Astrocyte of the cerebellum (primary cell): ENCODE results near the gene PPP1R12B.

Experiments used
- DNase-seq: peaks from one replicate; pipeline ENCODE4 v3.0.0-alpha.2; 2011; ENCODE audit warnings: low read depth
- H3K4me3 ChIP-seq: 2 replicates; pipeline ENCODE4 v1.5.1; 2011; ENCODE audit warnings: mild to moderate bottlenecking, low read depth, low read length, moderate library complexity
- in situ Hi-C: cut with HindIII; loops from 2 replicates; pipeline ENCODE4 v1.10.0; 2017; ENCODE audit warnings: low sequenced_read_pairs
- TF ChIP-seq, protein P1 (sequence below): IDR thresholded peaks from 2 replicates; pipeline ENCODE4 v1.5.1; 2012; ENCODE audit warnings: low read length, low read depth, moderate library complexity, mild to moderate bottlenecking; ENCODE audit errors: missing control alignments

PPP1R12B gene

GRCh38 chr1:202584707-202585589 lies 236.4 kb downstream of the PPP1R12B start:
- in situ Hi-C loops, result no loop called here
- H3K4me3 ChIP-seq, result no peak overlapping the region
- TF ChIP-seq, protein P1, sequence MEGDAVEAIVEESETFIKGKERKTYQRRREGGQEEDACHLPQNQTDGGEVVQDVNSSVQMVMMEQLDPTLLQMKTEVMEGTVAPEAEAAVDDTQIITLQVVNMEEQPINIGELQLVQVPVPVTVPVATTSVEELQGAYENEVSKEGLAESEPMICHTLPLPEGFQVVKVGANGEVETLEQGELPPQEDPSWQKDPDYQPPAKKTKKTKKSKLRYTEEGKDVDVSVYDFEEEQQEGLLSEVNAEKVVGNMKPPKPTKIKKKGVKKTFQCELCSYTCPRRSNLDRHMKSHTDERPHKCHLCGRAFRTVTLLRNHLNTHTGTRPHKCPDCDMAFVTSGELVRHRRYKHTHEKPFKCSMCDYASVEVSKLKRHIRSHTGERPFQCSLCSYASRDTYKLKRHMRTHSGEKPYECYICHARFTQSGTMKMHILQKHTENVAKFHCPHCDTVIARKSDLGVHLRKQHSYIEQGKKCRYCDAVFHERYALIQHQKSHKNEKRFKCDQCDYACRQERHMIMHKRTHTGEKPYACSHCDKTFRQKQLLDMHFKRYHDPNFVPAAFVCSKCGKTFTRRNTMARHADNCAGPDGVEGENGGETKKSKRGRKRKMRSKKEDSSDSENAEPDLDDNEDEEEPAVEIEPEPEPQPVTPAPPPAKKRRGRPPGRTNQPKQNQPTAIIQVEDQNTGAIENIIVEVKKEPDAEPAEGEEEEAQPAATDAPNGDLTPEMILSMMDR, result no peak
- no peak for DNase-seq

DNA sequence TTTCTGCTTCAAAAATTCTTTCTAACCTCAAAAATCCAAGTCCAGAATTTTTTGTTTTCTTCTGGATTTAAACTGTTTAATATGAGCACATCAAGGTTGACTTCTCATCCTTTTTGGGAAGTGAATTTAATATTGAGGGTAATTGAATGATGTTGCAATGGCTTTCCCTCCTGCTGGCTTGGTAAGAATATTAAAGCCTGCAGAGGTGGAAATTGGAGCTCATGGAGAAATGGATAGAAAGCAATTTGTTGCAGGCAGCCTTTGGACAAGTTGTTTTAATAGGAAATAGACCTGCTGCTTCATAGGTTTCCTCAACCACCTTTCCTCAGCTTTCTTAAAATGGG lies 237.1 kb downstream of the PPP1R12B start:
- peak; percentile 51 for DNase-seq
- H3K4me3 ChIP-seq, result no peak overlapping the region
- in situ Hi-C loops, result no loop called here
- TF ChIP-seq, protein P1, result no peak

GRCh38 chr1:202586018-202586821 lies 237.7 kb downstream of the PPP1R12B start:
- in situ Hi-C loops, result no loop called here
- no peak overlapping the region for H3K4me3 ChIP-seq
- DNase-seq, result no peak
- TF ChIP-seq, protein P1, result no peak

GRCh38 chr1:202586871-202587270 lies 238.4 kb downstream of the PPP1R12B start:
- no peak for DNase-seq
- TF ChIP-seq, protein P1, result no peak
- H3K4me3 ChIP-seq, result no peak overlapping the region
- in situ Hi-C loops, result no loop called here

GRCh38 chr1:202587859-202588485 lies 239.5 kb downstream of the PPP1R12B start:
- H3K4me3 ChIP-seq, result no peak overlapping the region
- no peak for DNase-seq
- TF ChIP-seq, protein P1, result no peak
- in situ Hi-C loops, result no loop called here

- H3K4me3 ChIP-seq, result no peak overlapping the region
- in situ Hi-C loops, result no loop called here
These were observed 240.1 kb downstream of the PPP1R12B start for GRCh38 chr1:202588503-202589189.

More at GRCh38 chr1:202588503-202589189, 240.1 kb downstream of the PPP1R12B start:
- DNase-seq, result no peak
- TF ChIP-seq, protein P1, result no peak
